Suppressor macrophage treated with lipopolysaccharide for 4 hours (primary cell): ENCODE measurements around the gene EHF.

Experiments
- DNase-seq: peaks from one replicate; pipeline ENCODE4 v3.0.0-alpha.2; 2020

Gene EHF

DNA sequence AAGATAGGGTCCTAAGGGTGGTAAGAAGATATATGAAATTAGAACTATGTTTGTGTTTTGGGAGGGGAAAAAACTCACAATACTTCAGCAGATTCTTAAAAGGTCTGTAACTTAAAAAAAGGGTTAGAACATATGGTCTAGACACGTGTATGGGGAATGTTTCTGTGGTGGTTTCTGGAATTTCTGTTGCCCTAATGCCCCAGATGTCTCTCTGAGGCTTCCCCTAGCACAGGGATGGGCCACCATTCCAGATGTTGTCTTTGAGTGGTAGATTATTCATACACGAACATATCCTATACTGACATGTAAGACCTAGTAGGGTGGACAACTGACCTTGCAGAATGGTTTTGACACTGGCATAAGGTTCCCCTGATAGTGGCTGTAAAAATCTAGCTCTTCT lies 26.2 kb downstream of the EHF start:
- DNase-seq = no peak

DNA sequence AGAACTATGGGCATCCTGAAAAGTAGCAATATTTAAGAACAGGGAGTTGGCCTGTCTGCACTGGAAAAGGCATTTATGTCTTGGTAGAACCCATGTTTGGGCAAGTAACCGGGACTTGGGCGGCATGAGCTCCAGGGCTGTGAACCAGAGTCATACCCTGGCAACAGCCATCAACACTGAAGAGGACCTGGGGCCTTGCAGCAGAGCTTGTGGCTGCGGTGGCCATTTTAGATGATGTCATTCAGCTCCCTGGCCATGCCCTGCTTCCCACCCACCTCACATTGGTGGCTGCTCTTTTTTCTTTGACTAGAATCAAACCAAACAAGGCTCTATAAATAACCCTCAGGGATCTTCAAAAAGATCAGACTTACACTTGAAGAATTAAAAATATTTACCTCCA lies 26.6 kb downstream of the EHF start:
- no peak for DNase-seq

DNA sequence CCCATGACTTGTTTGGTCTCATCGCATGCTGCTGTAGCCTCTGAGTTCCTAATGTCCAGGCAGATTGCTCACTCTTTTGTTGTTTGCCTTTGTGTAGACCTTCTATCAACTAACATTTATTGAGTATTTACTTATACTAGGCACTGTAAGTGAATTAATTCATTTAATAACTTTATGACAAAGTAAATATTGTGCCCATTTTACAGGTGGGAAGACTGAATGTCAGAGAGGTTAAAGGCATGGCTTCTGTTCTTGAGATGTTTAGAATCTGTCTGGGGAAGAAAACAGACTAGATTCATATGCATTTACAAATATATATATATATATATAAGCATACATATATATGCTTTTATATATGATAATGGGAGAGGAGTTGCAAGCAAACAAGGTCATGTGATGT lies 27.1 kb downstream of the EHF start:
- no peak for DNase-seq

DNA sequence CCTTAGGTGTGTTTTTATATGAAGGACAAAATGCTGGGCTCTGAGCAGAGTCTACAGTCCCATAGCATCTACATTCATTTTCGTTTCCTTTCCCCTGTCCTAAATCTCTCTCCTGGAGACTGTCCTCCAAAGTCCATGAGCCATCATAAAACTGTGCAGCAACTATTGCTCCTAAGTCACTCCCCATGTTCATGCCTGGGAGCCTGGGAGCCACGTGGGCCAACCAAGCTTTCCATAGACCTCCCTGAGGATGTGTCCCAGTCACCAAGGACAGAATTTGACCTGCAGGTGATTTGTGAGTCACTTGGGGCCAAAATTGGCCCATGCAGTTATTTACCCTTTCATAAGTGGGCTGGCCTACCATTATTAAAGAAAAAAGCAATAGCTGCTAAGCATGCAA lies 28.7 kb downstream of the EHF start:
- no peak for DNase-seq

DNA sequence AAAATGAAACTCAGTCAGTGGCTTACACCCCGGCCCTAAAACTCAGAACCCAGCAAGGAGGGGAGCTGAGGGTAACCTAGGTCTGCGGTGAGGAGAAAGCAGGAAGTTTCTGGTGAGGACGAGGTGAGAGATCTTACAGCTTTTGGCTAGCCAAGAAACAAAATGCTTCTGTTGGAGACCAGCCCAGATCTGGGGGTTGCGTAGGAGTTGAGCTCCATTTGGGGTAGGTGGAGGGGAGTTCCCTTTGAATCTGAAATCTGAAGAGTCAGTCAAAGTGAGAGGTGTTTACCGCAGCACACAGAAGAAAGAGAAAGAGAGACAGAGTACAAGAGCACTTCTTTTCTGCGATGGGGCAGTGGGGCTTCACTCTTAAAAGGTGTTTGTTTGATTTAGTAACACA lies 29.6 kb downstream of the EHF start:
- peak; percentile 41 for DNase-seq

DNA sequence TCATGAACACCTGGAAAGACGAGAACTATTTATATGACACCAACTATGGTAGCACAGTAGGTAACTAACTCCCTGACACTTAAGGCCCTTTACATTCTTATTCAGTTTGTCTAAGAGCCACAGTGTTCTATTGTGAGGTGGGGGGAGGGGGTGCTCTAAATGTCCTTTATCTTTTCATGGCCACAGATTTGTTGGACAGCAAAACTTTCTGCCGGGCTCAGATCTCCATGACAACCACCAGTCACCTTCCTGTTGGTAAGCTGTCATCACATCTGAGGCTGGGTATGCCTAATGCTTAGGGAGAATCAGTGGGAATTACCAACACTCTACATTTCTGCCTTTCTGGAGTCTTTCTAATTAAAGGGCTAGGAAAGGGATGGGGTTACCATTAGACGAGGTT lies 30.7 kb downstream of the EHF start:
- peak; percentile 66 for DNase-seq

DNA sequence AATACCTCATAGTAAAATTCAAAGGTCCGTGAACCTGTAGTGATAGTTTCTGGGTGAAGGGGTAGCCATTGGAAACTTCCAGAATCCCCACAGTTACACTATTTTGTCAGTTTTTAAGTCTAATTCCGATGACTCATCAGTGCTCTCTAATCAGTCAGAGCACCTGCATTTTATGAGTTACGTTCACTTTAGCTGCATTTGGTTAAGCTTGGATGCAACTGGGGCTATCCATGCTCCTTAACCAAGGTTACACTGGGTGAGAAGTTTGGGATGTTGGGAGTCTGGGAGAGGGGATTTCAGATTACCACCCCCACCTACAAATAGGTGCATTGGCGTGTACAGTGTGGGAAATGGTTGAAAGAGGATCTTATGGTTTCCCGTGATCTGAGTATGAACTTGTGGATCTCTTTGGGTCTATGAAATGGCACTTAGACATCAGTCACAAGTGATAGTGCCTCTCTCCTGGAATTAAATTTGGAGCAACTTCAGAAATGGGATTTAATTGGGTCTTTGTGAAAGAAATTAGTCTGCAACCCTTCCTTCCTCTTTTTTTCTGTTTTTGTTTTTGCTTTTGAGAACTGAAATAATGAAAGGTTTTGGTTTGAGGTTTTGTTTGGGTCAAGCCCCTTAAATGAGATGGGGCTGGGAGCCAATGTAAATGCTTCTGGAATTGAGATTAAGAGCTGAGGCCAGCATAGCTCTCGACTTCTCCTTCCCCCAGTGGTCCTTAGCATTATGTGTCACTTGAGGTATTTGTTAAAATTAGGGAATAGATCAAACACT lies 31.5 kb downstream of the EHF start:
- DNase-seq = peak; percentile 53

DNA sequence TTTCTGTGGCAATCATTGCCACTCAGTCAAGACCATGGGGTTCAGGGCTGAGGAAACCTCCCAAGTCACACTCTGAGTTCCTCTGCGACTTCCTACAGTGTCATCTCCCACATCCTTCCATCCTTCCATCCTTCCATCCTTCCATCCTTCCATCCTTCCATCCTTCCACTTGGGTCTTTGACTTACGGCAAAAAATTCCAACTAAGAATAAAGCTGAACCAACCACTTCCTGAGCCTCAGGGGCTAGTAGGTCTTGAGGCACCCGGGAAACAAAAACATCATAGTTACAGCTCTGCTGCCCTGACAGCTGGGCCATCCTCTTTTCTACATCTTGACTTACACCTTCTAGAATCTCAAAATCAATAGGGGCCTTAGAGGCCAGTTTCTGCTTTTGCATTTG lies 32.1 kb downstream of the EHF start:
- no peak for DNase-seq

DNA sequence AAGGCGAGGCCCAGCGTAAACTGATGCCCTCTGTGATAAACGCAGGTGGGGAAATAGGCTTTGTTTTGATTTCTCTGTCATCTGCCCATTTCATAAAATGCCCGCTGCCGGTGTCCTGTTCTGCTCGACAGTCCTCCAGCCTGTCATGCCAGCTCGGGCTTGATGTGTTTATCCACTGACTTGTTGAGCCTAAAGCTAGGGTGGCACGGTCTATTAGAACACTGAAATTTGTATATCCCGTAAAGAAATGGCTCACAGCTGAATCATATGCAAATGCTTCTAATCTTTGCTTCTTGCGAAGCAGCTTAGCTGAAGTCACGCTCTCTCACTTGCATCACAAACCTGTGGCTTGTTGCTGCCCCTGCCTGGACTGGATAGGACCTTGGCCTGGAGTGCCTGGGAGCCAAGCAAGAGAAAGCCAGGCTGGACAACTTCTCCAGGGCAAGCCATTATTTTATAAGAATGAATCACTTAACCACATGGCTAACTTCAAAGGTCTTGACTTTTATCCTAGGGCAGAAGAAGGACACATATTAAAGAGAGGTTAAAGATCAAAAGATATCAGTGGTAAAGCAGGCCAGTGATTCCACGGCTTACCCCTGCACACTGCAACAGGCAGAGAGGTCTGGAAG lies 33.1 kb downstream of the EHF start:
- DNase-seq = peak; percentile 94

DNA sequence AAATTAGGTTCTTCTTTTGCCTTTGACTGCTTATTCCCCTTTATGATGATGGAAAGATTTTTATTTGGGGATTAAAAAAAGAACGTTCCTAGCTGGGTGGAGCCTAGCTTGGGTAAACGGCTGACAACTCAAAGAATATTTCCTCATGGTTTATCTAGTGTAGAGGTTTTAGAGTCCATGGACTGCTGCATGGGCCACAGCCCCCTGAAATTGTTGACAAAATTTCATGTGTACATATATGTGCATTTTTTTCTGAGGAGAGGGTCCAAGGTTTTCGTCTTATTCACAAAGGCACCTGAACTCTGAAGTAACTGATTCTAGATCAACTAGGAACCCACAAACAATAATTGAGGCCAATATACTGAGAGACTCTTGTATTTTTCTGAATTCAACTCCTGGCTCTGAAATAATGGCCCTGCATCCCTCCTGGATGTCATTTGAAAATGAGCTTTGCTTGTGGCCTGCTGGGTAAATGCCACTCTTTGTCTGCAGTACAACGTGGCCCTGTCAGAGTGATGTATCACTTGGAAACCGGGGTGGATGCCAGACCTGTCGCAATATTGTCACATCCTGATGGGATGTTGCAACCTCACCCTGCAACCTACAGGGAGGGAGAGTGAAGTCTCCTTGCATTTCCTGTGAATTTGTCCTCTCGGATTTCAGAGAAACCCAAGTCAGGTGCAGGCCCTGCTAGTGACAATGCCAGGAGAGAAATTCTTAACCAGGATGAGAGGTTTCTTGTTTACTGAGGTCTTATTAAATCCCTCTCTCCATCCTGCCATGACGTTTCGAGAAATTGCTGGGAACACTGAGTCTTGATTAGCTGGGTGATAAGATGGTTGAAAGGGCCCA lies 33.8 kb downstream of the EHF start:
- DNase-seq = peak; percentile 81

DNA sequence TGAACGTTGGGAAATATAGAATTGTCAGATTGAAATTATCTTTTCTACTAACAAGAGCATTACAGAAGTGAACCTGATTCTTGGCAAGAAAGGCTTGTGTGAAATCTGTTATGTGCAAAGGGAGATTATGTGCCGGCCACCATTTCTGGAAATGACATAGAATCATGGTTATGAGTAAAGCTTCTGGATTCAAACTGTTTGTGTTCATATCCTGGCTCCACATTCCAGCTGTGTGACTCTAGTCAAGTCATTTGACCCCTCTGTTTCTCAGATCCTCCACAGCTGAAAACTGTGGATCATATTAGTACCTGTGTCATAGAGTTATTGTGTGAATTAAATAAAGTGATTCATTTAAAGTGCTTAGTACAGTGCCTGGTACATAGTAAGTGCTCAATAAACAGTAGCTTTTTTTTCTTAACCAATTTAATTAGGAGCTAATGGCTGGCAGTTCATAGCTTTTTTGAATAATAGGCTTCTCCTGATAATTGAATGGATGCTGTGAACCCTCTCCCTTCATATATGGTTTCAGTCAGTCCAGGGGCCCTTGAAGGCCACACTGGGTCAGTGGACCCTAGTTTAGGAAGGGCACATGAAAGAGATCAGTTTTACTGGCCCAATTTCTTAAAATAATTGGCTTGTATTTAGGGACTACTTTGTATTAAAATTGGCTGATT lies 34.6 kb downstream of the EHF start:
- peak; percentile 16 for DNase-seq

DNA sequence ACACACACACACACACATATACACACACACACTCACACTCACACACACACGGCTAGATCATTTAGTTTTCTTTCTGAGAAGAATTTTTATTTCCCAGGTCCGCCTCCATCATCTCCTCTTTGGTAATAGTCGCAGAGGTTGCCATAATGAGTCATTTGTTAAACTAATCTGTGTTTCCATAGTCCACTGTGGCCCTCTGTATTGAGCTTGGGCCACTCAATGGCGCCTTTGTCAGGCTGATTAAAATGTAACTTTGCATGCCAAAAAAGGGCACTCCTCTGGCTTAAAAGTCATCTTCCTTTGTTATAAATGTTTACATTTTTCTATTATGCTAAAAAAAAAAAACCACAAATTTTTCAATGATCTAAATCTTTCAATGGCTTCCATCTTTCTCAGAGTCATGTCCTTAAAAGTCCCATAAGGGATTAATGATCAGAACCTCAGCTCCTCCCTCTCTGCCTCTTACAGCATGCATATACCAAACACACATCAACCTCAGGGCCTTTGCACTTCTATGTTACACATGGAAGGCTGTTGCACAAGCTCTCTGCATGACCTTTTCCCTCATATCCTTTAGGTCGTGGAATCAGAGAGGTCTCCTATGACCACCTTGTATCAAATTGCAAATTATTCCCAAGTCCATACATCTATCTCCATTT lies 35.3 kb downstream of the EHF start:
- peak; percentile 19 for DNase-seq

DNA sequence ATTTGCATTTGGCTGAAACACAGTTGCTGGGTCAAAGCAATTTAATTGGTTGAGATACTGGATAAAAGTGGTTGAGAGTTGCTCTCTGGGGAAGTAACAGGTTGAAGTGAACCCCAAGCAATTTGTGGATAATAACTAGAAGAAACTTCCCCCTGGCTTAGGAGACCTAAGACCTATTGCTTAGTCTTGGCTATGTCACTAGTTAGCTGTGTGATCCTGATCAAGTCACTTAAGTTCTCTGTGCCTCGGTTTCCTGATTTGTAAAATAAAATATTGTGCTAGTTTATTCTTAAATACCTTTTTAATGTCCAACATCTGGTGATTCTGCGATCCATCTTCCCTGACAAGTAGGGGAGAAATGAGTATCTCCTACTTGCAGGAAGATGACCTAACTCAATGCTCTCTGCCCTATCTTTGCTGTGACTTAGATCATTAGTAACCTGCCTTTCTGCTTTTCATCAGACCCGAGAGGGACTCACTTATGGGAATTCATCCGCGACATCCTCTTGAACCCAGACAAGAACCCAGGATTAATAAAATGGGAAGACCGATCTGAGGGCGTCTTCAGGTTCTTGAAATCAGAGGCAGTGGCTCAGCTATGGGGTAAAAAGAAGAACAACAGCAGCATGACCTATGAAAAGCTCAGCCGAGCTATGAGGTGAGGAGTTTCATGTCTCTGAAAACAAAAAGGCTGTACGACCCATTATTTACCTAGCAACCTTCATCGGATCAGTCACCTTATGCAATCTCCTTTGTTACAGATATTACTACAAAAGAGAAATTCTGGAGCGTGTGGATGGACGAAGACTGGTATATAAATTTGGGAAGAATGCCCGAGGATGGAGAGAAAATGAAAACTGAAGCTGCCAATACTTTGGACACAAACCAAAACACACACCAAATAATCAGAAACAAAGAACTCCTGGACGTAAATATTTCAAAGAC lies 37.5 kb downstream of the EHF start:
- DNase-seq = no peak

DNA sequence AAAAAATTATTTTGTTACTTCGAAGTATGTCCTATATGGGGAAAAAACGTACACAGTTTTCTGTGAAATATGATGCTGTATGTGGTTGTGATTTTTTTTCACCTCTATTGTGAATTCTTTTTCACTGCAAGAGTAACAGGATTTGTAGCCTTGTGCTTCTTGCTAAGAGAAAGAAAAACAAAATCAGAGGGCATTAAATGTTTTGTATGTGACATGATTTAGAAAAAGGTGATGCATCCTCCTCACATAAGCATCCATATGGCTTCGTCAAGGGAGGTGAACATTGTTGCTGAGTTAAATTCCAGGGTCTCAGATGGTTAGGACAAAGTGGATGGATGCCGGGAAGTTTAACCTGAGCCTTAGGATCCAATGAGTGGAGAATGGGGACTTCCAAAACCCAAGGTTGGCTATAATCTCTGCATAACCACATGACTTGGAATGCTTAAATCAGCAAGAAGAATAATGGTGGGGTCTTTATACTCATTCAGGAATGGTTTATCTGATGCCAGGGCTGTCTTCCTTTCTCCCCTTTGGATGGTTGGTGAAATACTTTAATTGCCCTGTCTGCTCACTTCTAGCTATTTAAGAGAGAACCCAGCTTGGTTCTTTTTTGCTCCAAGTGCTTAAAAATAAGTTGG lies 38.3 kb downstream of the EHF start:
- no peak for DNase-seq

DNA sequence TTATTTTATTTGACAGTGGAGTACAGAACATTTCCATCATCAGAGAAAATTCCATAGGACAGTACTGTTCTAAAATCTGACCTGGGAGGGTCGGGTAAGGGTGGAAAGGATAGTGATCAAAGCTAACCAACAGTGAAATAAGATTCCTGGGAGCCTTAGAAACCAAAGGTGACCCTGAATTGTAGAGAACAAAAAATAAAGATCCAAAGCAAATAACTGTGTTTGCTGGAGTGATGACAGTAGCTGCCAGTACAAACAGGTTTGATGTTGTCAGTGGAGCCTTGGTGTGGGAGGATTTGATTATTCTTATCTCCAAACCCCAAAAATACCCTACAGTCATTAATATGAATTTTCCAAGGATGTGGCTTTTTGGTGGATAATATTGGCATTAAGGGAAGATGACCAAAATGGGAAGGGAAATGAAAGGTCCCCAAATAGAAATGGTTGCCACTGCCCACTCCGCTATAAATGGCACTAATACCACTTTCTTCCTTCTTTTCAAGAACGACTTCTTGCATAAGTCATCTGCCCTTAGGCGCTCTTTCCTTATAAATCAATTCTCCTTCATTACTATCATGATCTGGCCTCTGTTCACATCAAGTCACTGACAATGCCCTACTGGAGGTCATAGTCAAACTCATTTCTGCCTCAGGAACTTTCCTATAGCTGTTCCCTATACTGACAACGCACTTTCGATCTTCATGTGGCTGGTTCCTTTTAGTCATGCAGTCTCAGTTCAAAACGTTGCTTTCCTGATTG lies 44.4 kb downstream of the EHF start:
- no peak for DNase-seq

DNA sequence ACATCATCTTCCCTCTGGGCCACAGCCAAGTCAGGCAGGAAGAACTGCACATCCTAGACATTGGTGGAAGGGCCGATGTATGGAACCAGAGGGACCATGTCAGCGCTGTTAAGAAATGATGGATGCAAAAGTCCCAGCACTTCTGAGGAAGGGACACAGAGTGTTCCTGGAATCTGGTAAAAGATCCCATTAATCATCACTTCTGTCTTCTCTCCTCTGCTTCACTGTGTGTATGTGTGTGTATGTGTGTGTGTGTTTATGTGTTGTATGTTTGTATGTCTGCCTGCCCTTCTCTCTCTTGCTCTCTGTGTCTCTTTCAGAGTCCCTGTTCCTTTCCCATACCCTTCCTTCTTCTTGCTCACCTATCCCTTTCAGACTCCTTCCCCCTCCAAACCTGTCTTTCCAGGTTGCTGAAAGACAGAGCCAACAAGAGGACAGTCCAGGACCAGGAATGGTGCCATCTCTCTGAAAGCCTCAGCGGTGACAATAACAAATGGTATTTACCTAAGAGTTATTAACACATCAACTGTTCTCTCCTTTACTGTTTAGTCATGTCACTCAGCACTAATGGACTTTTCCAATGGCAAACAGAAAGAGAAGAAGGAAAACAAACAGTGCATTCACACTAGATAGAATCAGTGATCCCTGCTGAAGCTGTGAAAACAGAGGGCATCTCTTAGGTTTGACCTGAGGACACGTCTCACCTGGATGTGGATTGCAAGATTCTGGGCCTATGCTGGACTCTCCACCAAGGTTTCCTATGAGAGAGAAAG lies 47.1 kb downstream of the EHF start:
- no peak for DNase-seq

DNA sequence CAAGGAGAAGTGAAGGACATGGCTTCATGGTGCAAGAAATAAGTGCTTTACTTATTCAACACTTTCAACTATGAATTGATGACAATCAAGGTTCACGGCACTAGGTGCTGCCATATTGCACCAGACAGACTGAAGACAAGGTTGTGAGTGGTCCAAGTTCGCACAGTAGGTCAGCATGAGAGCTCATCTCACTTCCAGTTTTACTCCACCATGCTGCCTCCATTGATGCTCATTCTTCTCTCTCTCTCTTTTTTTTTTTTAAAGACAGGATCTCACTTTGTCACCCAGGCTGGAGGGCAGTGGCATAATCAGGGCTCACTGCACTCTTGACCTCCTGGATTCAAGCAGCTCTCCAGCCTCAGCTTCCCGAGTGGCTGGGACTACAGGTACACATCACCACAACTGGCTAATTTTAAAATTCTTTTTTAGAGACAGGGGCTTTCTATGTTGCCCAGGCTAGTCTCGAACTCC lies 47.7 kb downstream of the EHF start:
- no peak for DNase-seq

DNA sequence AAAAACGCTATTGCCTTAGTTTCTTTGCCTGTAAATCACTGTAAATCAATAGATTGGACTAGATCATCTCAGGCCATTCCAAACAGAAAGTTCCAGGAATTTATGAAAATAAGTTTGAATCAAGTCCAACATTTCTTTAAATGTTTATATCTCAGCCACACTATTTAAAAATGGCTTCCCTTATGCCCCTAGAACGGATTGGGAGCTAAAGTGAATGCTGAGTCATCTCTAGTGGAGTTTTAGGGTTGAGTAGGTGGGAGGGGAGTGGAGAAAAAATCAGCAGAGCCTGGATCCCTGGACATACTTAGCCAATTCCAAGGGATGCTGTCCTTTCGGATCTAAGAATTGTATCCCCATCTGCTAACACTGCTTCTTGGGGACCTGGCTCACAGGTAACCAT lies 48.6 kb downstream of the EHF start:
- DNase-seq = no peak

DNA sequence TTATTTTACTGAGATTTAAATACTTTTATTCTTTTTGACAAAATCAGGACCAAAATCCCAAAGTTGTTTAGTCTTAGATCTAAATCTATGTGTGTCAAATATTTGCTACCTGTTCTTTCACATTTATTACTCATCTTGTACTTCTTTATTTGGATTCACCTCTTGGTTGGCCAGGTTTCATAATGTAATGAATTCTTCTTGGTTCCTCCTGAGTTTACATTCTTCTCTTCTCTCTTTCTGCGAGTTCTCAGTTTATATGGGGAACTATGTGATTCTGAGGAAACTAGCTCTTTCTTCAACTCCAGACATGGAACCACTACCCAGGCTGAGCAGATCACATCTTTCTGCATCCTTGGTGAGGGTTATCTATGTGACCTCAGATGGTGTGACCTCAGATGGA lies 50.2 kb downstream of the EHF start:
- DNase-seq = no peak
